GM21786 (cell line): Measurements from ENCODE around the gene ALDH6A1.
A peak's percentile ranks its signal among the peaks of the same experiment; 100 is the strongest.
"Not testable (repeated sequence)": the region's sequence is repeated elsewhere in the genome, so short reads cannot be mapped to it uniquely, and the experiment has no call there.

ENCODE experiments used
- ATAC-seq: cut with Tn5 transposase; IDR thresholded peaks from one replicate; pipeline ENCODE4 v1.9.1; 2021; ENCODE audit not compliant: unreplicated experiment

ALDH6A1 gene

DNA sequence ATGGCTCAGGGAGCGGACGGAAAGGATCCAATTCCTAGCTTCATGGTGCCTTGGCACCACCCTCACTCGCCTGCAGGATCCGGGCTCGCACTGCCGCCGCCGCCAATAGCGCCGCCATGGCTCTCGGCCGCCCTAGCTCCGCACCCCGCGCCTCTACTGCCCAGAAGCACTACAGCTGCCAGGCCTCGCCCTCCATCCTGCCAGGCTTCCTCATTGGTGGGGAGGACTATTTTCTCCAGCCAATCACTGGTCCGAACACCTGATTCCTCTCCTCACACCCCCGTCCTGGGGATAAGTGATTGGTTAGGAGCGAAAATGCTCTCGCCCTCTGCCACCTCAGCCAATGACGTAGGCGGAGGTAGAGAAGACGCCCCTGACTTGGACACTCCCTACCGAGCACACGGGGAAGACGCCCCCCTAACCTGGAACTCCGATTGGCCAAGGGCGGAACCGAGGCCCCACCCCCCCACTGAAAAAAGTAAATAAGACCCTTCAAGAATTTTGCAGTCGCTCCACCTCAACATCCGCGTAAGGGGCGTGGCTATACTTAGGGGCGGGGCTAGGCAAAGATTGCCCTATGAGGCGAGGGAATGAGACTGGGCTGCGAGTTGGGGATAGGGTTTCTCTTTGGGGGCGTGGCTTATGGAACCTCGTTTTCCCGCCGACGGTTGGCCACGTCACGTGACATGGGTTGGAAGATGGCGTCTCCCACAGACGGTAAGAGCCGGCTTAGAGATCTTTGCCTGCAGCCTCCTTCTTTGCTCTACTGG lies at the start of gene ALDH6A1, which contains the start of gene LIN52:
ALDH6A1 (minus strand) TSS at position 177 of the 770 bp plus-strand sequence; CDS start at position 118, 59 bp downstream.
LIN52 (plus strand) TSS at position 680 of the 770 bp plus-strand sequence; CDS start at position 699, 19 bp downstream.
- peak; percentile 93 for ATAC-seq

DNA sequence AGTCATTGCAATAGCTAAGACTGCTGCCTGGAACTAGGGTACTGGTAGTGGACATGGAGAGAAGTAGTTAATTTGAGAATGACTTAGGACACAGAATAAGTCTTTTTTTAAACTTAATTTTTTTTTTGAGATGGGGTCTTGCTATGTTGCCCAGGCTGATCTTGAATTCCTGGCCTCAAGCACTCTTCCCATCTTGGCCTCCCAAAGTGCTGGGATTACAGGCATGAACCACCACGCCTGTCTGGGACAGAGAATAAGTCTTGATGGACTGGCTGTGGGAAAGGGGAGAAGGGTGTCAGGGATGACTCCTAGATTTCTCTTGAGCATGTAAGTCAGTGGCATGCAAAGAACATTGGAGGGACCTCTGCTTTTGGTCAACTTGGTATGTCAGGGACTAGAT lies 43.4 kb upstream of the ALDH6A1 start:
- ATAC-seq, result no peak

DNA sequence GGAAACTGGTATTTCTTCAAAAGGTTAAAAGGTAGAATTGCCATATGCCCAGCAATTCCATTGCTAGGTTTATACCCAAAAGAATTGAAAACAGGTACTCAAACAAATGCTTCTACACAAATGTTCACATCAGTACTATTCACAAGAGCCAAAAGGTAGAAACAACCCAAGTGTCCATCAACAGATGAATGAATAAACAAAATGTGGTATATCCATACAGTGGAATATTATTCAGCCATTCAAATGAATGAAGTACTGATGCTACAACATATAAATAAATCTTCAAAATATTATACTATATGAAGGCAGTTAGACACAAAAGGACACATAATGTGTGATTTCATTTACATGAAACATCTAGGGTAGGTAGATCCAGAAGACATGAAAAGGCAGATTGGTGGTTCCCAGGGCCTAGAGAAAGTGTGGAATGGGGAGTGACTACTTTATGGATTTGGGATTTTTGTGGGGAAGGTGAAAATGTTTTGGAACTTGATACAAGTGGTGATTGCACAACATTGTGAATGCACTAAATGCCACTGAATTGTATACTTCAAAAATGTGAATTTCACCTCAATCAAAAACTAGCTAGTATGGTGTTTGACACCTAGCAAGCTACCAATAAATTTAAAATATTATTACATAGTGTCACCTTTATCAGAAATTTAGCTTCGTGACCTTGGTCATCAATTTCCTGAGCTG lies 42.2 kb upstream of the ALDH6A1 start:
- no peak for ATAC-seq

DNA sequence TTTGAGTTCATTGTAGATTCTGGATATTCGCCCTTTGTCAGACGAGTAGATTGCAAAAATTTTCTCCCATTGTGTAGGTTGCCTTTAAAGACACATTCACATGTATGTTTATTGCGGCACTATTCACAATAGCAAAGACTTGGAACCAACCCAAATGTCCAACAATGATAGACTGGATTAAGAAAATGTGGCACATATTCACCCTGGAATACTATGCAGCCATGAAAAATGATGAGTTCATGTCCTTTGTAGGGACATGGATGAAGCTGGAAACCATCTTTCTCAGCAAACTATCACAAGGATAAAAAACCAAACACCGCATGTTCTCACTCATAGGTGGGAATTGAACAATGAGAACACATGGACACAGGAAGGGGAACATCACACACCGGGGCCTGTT lies 41.2 kb upstream of the ALDH6A1 start:
- not testable (repeated sequence) for ATAC-seq

DNA sequence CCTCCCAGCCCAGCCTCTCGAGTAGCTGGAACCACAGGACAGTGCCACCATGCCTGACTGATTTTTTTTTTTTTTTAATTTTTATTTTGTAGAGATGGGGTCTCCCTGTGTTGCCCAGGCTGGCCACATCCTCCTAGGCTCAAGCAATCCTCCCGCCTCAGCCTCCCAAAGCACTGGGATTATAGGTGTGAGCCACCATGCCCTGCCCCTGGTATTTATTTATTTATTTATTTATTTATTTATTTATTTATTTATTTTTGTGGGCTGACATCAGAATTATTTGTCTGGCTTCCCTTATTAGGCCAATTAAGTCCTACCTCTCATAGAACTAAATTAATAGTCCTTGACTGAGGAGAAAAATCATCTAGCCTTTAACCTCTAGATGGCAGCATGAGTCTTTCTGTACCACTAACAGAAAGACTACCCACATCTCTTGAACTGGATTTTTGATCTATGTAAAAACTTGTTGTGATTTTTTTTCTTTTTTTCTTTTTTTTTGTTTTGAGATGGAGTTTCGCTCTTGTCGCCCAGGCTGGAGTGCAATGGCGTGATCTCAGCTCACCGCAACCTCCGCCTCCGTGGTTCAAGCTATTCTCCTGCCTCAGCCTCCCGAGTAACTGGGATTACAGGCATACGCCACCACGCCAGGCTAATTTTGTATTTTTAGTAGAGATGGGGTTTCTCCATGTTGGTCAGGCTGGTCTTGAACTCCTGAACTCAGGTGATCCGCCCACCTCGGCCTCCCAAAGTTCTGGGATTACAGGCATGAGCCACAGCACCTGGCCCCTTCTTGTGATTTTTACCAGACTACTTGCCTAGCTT lies 27.4 kb upstream of the ALDH6A1 start:
- not testable (repeated sequence) for ATAC-seq

DNA sequence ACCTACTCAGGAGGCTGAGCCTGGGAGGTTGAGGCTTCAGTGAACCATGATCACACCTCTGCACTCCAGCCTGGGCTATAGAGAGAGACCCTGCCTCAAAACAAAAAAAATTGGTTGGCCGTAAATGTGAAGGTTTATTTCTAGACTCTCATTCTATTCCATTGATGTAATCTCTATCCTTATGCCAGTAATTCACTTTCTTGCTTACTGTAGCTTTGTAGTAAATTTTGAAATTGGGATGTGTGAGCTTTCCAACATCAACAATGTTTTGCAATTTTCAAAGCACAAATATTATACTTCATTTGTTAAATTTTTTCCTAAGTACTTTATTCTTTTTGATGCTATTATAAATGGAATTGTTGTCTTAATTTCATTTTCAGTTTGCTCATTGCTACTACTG lies 25.1 kb upstream of the ALDH6A1 start:
- no peak for ATAC-seq

DNA sequence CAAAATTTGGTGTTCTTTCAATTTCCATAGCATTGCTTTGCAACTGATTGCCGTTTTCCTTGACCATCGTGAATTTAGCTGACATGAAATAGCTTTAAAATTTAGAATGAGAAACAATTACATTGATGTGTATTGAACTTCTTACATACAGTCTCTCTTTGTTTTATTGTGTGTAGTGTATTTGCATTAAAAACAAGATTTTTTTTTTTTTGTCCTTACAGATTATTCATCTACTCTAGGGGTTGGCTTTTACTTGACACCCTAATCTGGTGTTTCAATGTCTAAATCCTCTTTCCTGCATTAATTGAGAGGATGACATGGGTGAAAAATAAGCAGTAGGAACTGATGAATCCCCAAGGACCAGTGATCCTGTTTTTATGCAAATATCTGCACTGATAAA lies 21.1 kb upstream of the ALDH6A1 start:
- ATAC-seq, result no peak

DNA sequence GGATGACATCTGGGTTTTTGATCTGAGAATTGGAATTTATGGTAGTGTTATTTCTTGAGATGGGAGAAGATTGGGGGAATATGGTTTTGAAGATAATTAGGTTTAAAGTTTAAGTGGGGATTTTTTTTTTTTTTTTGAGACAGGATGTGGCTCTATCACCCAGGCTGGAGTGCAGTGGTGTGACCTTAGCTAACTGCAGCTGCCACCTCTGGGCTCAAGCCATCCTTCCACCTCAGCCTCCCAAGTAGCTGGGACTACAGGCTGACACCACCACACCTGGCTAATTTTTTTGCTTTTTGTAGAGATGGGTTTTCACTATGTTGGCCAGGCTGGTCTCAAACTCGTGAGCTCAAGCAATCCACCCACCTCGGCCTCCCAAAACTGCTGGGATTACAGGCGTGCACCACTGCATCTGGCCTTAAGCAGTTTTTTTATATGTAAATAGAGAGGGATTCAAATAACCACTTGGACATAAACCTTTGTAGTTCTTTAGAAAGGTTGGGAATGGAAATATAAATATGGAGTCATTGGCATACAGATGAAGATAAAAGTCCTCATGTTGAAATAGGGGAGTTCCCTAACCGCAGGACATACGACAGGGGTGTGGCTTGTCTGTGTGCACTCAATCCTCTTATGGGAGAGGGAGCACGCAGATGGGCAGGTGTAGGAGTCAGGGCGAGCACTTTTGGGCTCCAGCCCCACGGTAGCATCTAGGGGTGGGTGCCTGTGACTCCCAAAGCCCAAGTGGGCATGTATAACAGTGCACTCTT lies 5.2 kb upstream of the ALDH6A1 start:
- ATAC-seq, result no peak

DNA sequence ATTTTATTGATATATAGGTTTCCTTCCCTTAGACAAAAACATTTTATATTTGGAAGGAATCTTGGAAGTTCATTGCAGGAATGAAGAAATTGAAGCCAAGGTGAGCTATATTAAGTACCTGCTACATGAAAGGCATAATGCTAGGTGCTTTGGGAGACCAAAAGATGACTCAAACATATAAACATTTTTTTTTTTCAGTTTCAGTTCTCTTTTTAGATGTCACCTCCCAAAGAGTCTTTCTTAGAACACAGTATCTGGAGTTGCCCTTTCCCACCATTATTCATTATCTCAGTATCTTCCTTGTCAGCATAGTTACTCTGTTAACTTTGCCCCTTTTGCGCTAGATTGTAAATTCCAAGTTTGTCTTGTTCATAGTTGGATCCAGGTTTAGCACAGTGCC lies 1.6 kb upstream of the ALDH6A1 start:
- ATAC-seq, result no peak

DNA sequence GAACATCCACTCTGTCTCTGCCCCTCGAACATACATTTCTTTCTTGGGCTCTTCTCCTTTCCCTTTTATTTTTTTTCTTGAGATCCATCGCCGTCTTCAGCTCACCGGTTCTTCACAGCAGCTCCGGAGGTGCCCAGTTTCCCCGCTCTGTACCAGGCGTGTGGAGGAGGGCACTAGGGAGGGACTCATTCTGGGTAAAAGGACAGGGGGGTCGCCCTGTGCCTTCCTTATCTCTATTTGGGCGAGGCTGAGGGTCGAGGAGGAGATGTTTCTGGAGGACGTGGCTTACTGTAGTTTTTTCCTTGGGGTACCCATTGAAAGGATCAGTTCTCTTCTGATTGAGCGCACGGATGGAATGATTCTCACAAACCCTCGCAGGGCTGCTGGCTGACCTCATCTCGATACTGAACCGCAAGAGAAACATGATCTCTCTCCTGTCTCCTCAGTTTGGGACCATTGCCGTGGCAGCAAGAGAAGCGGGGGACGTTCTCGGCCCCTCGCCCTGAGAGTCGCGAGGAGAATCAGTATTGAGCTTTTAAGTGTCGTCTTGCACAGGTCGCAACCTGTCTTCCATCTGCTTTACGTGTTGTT lies 889 bp upstream of the ALDH6A1 start:
- no peak for ATAC-seq

DNA sequence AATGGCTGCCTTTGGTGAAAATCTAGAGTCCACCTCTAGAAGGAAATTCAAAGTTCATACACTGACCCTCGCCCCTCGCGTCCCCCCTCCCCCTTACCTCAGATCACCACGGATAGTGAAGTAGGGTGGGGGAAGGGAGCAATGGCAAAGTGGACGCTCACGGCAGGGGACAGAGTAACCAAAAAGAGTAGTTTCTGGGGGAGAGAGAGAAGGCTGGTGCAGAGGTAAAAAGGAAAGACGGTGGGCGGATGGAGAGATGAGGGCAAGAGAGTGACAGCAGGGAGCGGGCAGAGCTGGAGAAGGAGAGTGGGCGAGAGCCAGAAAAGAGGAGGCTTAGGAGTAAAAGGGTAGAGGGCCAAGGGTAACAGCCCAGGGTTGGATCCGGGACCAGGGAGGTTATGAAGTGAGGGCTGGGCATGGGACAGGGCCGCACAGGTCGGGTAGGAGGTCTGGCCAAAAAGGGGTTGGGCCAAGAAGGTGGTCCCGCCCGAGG lies 423 bp downstream of the ALDH6A1 start:
- ATAC-seq, result peak; percentile 19

DNA sequence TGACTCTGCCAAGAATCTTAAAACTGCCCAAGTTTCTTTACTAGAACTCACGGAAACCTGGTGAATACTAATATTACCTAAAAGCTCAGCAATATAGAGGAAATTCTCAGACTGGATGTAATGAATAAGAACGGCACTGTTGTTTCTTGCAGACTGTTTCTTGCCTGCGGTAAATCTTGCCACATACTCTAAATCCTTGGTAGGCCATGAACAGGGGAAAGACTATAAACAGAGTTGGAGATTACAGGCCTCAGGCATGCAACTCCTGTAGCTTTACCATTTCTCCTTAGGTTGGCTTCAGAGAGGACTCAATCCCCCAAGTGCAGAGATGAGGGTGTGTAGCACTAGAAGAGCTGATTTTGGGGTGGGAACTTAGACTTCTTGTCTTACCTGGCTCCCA lies 1.1 kb downstream of the ALDH6A1 start:
- ATAC-seq, result no peak

DNA sequence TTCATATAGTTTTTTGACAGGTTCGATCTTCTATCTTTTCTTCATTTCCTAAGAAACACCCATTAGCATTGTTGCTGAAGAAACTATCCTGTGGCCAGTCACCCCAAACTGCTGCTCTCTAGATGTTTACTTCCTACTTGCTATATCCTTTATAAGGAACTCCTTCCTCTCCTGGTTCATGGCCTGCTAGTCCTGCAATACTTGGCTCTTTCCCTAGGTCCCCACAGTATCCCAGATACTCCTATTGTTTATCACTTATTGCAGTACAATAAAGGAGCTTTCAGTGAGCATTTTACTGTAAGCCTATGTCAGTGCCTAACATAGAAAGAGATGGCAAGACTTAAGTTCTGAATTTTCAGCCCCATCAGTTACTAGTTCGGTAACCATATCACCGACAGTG lies 2.8 kb downstream of the ALDH6A1 start:
- no peak for ATAC-seq

DNA sequence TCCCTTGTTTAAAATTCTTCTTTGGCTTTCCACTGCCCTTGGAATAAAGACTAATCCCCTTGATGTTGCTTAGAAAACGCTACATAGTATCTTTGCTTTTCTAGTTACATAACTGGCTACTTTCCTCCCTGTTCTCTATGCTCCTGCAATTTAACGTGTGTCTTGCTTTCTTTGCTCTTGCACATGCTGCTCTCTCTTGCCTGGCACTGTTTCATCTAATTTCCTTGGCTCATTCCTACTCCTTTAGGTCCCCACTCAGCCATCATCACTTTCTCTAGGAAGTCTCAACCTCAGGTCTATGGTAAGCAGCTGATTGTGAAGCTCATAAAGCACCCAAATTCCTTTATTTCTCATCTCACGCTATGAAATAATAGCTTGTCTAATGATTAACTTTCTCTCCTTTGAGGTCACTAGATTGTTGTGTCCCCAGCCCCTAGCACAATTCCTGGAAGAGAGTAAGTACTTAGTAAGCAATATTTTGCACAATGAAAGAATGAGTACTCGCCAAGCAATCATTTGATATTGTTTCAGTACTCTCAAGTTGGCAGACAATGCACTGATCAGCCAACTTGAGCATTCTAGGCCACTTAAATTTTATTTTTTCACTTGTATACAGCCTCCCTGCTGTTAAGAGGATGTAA lies 3.3 kb downstream of the ALDH6A1 start:
- ATAC-seq, result no peak

DNA sequence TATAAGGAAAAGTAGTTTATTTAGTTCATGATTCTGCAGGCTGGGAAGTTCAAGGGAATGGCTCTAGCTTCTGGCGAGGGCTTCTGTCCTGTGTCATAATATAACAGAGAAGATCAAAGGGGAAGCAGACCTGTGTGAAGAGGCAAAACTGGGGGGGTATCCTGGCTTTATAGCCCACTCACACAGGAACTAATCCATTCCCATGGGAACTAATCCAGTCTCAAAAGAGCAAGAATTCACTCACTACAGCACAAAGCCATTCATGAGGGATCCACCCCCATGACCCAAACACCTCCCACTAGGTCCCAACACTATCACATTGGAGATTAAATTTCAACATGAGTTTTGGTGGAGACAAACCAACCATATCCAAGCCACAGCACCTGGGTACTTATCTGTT lies 6.9 kb downstream of the ALDH6A1 start:
- ATAC-seq, result no peak

DNA sequence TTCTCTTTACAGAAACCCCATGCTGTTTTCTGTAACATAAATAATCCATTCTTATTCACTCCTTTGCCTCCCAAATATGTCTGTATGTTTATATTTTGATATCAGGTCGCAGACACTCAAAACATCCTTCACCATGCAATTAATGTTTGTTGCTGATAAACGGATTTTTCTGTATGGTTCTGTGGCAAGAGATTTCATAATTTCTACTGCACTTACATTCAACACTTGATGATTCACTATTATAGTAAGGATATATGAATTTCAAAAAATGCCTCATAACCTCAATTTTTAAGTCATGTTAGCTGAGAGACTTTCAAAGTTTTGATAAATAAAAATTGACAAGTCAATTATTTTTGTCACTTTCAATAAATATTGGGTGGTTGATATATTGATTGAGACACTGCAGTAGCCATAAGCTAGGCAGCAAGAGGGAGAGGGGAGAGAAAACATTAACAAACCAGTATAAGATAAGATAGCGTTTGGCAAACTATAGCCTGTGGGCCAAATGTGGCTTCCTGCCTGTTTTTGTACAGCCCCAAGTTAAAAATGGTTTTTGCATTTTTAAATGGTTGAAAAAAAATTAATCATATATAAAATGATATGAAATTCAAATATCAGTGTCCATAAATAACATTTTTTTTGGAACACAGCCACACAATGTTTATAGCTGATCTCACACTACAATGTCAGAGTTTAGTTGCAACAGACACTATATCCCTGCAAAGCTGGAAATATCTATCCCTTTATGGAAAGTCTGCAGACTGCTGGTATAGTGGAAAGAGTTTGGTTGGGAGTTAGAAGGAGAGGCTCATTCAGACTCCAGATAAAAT lies 18.3 kb downstream of the ALDH6A1 start:
- ATAC-seq, result no peak

DNA sequence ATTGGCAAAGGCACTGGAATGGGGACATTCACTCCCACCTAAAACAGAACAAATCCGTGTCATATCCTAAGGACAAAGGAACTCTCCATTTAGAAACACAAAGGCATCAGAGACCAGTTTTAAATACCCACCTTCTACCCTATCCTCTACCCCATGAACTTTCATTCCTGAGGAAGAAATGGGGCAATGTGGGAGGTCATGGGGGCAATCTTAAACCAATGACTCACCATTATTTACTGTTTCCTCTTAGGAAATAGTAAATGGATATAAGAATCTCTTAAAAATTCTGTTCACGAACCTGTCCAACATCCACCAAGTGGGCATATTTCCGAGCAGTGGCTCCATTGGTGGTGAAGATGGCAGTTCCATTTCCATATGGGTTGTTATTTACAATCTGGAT lies 19.4 kb downstream of the ALDH6A1 start:
- no peak for ATAC-seq

DNA sequence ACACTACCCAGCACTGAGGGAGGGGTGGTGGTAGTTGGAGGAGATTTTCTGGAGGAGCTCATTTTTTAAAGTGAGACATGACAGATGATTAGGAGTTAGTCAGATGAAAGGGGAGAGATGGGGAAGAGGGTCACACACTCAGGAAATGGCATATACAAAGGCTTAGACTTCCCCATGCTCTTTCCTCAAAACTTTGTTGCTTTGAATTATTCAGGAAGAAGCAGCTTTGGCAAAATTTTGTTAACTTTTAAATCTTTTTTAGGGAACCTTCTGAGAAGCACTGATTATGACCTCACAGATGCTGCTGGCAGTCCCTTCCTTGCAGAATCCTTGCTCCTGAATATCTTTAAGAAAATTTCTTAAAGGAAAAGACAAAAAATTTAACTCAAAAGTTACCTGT lies 19.8 kb downstream of the ALDH6A1 start:
- no peak for ATAC-seq

DNA sequence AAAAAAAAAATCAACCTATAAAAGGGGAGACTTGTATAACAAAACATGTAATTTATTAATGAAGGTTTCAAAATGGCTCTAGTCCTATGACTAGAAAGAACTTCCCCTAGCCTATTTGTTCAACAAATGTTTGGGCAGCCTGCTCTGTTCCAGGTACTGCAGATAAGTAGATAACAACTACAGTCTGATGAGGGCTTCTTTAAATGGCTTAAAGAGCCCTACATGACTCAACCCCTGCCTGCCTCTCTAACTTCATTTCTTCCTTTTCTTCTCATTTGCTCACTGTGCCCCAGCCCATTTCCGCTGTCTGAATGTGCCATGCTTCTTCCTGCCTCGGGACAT lies 21.5 kb downstream of the ALDH6A1 start:
- no peak for ATAC-seq
